HepG2 (cell line): Measurements from ENCODE around the gene ANGPTL5. TPM values are rescaled to one million over a fixed set of nuclear protein-coding genes. Genes with fewer than 3 reads are reported as not detected.

Experiments used
- ATAC-seq: fragments of 200-7000 bp; cut with Tn5 transposase; 3 replicates; pipeline ENCODE4 v1.9.1; 2020; ENCODE audit warnings: mild to moderate bottlenecking, moderate library complexity
- BruUV-seq: library from RNA; stranded (reverse); fragments of 400-500 nt; replicated peaks from 2 replicates; lab custom pipeline; 2021; lab: Mats Ljungman, UMichigan
- CTCF ChIA-PET: fragments of 300-600 bp; formaldehyde crosslinking; extraction: SDS; loops from one replicate; lab custom pipeline; 2021; ENCODE audit warnings: low total read pairs, inconsistent platforms, low intra/inter-chr PET ratio; lab: Yijun Ruan, JAX
- POLR2A ChIA-PET: fragments of 350-600 bp; sonication (Branson Sonifier 250); formaldehyde crosslinking; loops from one replicate; lab custom pipeline; 2020; ENCODE audit warnings: antibody characterized with exemption, inconsistent platforms; lab: Yijun Ruan, JAX
- DNase-seq: peaks from one replicate; pipeline ENCODE4 v3.0.0-alpha.2; 2015; ENCODE audit warnings: low spot score
- FAIRE-seq: peaks from 3 replicates; lab custom pipeline; 2011; peaks lifted over from hg19 to GRCh38; lab: Jason Lieb, UNC
- H2AFZ ChIP-seq: one replicate; pipeline ENCODE4 v1.6.1; 2011; ENCODE audit warnings: low read length, inconsistent platforms
- H3K27ac ChIP-seq: fragments of 300-600 bp; 3 replicates; pipeline ENCODE4 v1.8.0; 2011; ENCODE audit warnings: mixed run types, mild to moderate bottlenecking, mixed read lengths, low read length, inconsistent platforms; ENCODE audit not compliant: insufficient read depth; ENCODE audit errors: extremely low read length
- H3K27me3 ChIP-seq, 2 experiments: fragments of 200-600 bp in 1 of 2; 2 replicates in 1 of 2; 3 replicates in 1 of 2; pipeline versions ENCODE4 v1.6.0 to v1.8.0; 2011; ENCODE audit warnings: low read length in 2 of 2, mild to moderate bottlenecking in 2 of 2, moderate library complexity in 2 of 2, inconsistent platforms in 1 of 2; ENCODE audit not compliant: insufficient read depth in 2 of 2, control insufficient read depth in 1 of 2
- H3K36me3 ChIP-seq, 2 experiments: fragments of 200-600 bp in 1 of 2; replicated peaks in 1 of 2; 2 replicates in 1 of 2; 3 replicates in 1 of 2; pipeline versions ENCODE4 v1.5.1 to v1.8.0; 2011; ENCODE audit warnings: low read length in 2 of 2, inconsistent platforms in 1 of 2; ENCODE audit not compliant: insufficient read depth in 2 of 2, control insufficient read depth in 1 of 2
- H3K4me1 ChIP-seq: 2 replicates; pipeline ENCODE4 v1.5.1; 2012; ENCODE audit warnings: low read length, inconsistent platforms; ENCODE audit not compliant: insufficient read depth
- H3K4me2 ChIP-seq: 2 replicates; pipeline ENCODE4 v1.6.0; 2011; ENCODE audit warnings: low read depth, low read length, inconsistent platforms
- H3K4me3 ChIP-seq, 3 experiments: fragments of 200-600 bp in 1 of 3; sonication (generic), shearing (Covaris generic) in 1 of 3; replicated peaks in 1 of 3; 2 replicates each; pipeline ENCODE4 v1.5.1; 2011 to 2016; ENCODE audit warnings: low read length in 3 of 3, inconsistent platforms in 2 of 3, low read depth in 2 of 3, mild to moderate bottlenecking in 2 of 3, control low read depth in 1 of 3, mixed read lengths in 1 of 3; ENCODE audit not compliant: insufficient read depth in 1 of 3
- H3K79me2 ChIP-seq: one replicate; pipeline ENCODE4 v1.6.1; 2011; ENCODE audit warnings: low read length, inconsistent platforms; ENCODE audit not compliant: insufficient read depth
- H3K9ac ChIP-seq: 2 replicates; pipeline ENCODE4 v1.6.0; 2011; ENCODE audit warnings: mild to moderate bottlenecking, low read depth, low read length, inconsistent platforms; ENCODE audit not compliant: insufficient read depth
- H3K9me3 ChIP-seq: 2 replicates; pipeline ENCODE4 v1.5.1; 2012; ENCODE audit warnings: mild to moderate bottlenecking, low read length
- H4K20me1 ChIP-seq: 2 replicates; pipeline ENCODE4 v1.6.0; 2011; ENCODE audit warnings: inconsistent platforms, mild to moderate bottlenecking, low read length, moderate library complexity; ENCODE audit not compliant: insufficient read depth
- ATF7 ChIP-seq, 2 experiments: fragments of 450-650 bp in 1 of 2; sonication (generic) in 1 of 2; formaldehyde crosslinking in 1 of 2; IDR thresholded peaks; 2 replicates each; pipeline versions ENCODE4 v1.4.0 to v1.6.1; 2016 to 2020; ENCODE audit warnings: antibody characterized with exemption in 1 of 2, mild to moderate bottlenecking in 1 of 2, missing genetic modification reagents in 1 of 2
- HNRNPK ChIP-seq: fragments of 200-400 bp; formaldehyde crosslinking; IDR thresholded peaks from 2 replicates; pipeline ENCODE4 v1.6.1; 2018; ENCODE audit warnings: low read length, low read depth, moderate library complexity, mild to moderate bottlenecking; ENCODE audit not compliant: poor library complexity, severe bottlenecking
- TMF1 ChIP-seq: sonication (generic); formaldehyde crosslinking; IDR thresholded peaks from 2 replicates; pipeline ENCODE4 v1.8.1; 2022; ENCODE audit warnings: low read depth, missing genetic modification reagents
- ZNF850 ChIP-seq: sonication (generic); formaldehyde crosslinking; conservative IDR thresholded peaks from 2 replicates; pipeline ENCODE4 v1.9.0; 2021; ENCODE audit warnings: mild to moderate bottlenecking, missing genetic modification reagents
- WGBS: methylation state at CpG from one replicate; pipeline ENCODE4 v1.1.6; 2017; ENCODE audit warnings: low lambda C conversion rate; 5-methylcytosine and 5-hydroxymethylcytosine counted together
- in situ Hi-C: cut with HindIII; loops from 2 replicates; pipeline ENCODE4 v1.10.0; 2017; ENCODE audit warnings: low pct_unique_long_range_greater_than_20kb; ENCODE audit not compliant: extremely low pct_ligation_motif_present
- intact Hi-C: fragments of 100-400 bp; cut with micrococcal nuclease; formaldehyde crosslinking; loops from one replicate; pipeline ENCODE4 v1.10.0; 2022; ENCODE audit not compliant: unreplicated experiment
- polyA plus RNA-seq, 8 experiments: library from polyadenylated mRNA; depleted of rRNA in 3 of 8; stranded (reverse) in 7 of 8; unstranded in 1 of 8; fragments of >200 nt; fragmentation: Illumina TruSeq in 4 of 8; extraction: Trizol in 4 of 8; gene quantifications; 2 replicates each; pipeline versions ENCODE4 v1.2.1 to v1.2.3, GENCODE V29; 2011 to 2016; ENCODE audit warnings: low read depth in 4 of 8, missing spikeins in 1 of 8, mixed read lengths in 1 of 8; ENCODE audit not compliant: insufficient read depth in 1 of 8
- total RNA-seq, 5 experiments: library from RNA; depleted of rRNA; stranded (reverse); fragments of >200 nt; fragmentation: Illumina TruSeq; extraction: Trizol; gene quantifications; 2 replicates each; pipeline ENCODE4 v1.2.3, GENCODE V29; 2016; ENCODE audit warnings: low read depth in 1 of 5
- TF ChIP-seq, protein P1 (sequence below): sonication (generic); formaldehyde crosslinking; IDR thresholded peaks from 2 replicates; pipeline ENCODE4 v1.4.0; 2020; ENCODE audit warnings: missing genetic modification reagents

Gene ANGPTL5
- total and polyA plus RNA-seq, 2 of the 13 experiments (the other 11 are each of a cell fraction or from before 2014, with no cell fraction given): not detected

GRCh38 chr11:101844608-101845007 is 71.7 kb downstream of the ANGPTL5 start:
- in situ Hi-C loops: loop anchor here (10.0 kb wide), 1 partner anchor 390 kb away; no protein-coding TSS in a partner anchor
- no TSS peak for BruUV-seq

GRCh38 chr11:101840704-101841103 is 75.6 kb downstream of the ANGPTL5 start:
- intact Hi-C loops: loop anchor here (10.0 kb wide), 1 partner anchor 856 kb away; no protein-coding TSS in a partner anchor
- POLR2A ChIA-PET: no interaction called here
- no peak overlapping the region for H3K4me2 ChIP-seq
- H3K4me3 ChIP-seq: no peak overlapping the region
- no peak overlapping the region for H3K27ac ChIP-seq
- in situ Hi-C loops: loop anchor here (10.0 kb wide), 1 partner anchor 386 kb away; no protein-coding TSS in a partner anchor
- H2AFZ ChIP-seq: no peak overlapping the region
- no peak for ATAC-seq
- no peaks in the 10 kb centered on the region for H3K36me3 ChIP-seq
- no peaks in the 10 kb centered on the region for H3K27me3 ChIP-seq
- H3K79me2 ChIP-seq: no peaks in the 10 kb centered on the region
- no peaks in the 10 kb centered on the region for H3K4me1 ChIP-seq
- H3K9me3 ChIP-seq: no peaks in the 10 kb centered on the region
- FAIRE-seq: no peak
- no peaks in the 10 kb centered on the region for H4K20me1 ChIP-seq
- BruUV-seq: no TSS peak
- TF ChIP-seq TMF1: no peak
- TF ChIP-seq ATF7 (IDR thresholded peaks at IDR 0.05): peak; percentile 67
- no peak for TF ChIP-seq ATF7 (CRISPR knock-in tag; IDR thresholded peaks at IDR 0.05)
- TF ChIP-seq, all 625 proteins: peak for 1
- no peak for DNase-seq
- CTCF ChIA-PET: no interaction called here
- WGBS: 0% methylated on average over 2 of the region's 2 CpGs
- no peak overlapping the region for H3K9ac ChIP-seq

More at GRCh38 chr11:101844608-101845007, 71.7 kb downstream of the ANGPTL5 start:
- DNase-seq: no peak
- CTCF ChIA-PET: no interaction called here
- no peak for FAIRE-seq
- Histone ChIP-seq H3K27me3 (no peaks in the 10 kb centered on the region), H3K4me2 (no peak overlapping the region), H3K9me3 (no peaks in the 10 kb centered on the region), H2AFZ (no peak overlapping the region), H3K36me3 (no peaks in the 10 kb centered on the region), H3K79me2 (no peaks in the 10 kb centered on the region), H3K4me3 (no peak overlapping the region), H3K27ac (no peak overlapping the region), H4K20me1 (no peaks in the 10 kb centered on the region), H3K9ac (no peak overlapping the region), H3K4me1 (no peaks in the 10 kb centered on the region)
- intact Hi-C loops: loop anchor here (5.0 to 10.0 kb wide), 2 partner anchors 82 to 860 kb away; no protein-coding TSS in a partner anchor
- no peak for ATAC-seq
- TF ChIP-seq ZNF850 (CRISPR knock-in tag) (no peak), HNRNPK (peak; percentile 92)
- TF ChIP-seq, protein P1, sequence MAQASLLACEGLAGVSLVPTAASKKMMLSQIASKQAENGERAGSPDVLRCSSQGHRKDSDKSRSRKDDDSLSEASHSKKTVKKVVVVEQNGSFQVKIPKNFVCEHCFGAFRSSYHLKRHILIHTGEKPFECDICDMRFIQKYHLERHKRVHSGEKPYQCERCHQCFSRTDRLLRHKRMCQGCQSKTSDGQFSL (CRISPR knock-in tag): no peak
- POLR2A ChIA-PET: no interaction called here

Other genes starting within 250 kb of the ANGPTL5 start
- gene CEP126, start 1.5 kb downstream of the ANGPTL5 start, total RNA-seq (2016; rRNA removed; fragmentation: Illumina TruSeq; extraction: Trizol): 1.4 and 1.8 TPM in 2 replicates
- gene CEP126, start 1.5 kb downstream of the ANGPTL5 start, polyA plus RNA-seq (2011; rRNA removed): 1.7 and 1.8 TPM in 2 replicates
- not detected in 2 replicates for gene CFAP300, start 130.9 kb upstream of the ANGPTL5 start, total RNA-seq (2016; rRNA removed; fragmentation: Illumina TruSeq; extraction: Trizol)
- gene CFAP300, start 130.9 kb upstream of the ANGPTL5 start, polyA plus RNA-seq (2011; rRNA removed): not detected in 2 replicates
- 91.0 and 108 TPM in 2 replicates for gene YAP1, start 193.9 kb upstream of the ANGPTL5 start, total RNA-seq (2016; rRNA removed; fragmentation: Illumina TruSeq; extraction: Trizol)
- gene YAP1, start 193.9 kb upstream of the ANGPTL5 start, polyA plus RNA-seq (2011; rRNA removed): 54.6 and 59.5 TPM in 2 replicates